ENCODE results near the gene GABRP. TPM values are rescaled to one million over a fixed set of nuclear protein-coding genes. Genes with fewer than 3 reads are reported as not detected.

The GABRP gene
- total and polyA plus RNA-seq, 2 experiments from 2014 or later: 3.6 to 6.3 TPM

DNA sequence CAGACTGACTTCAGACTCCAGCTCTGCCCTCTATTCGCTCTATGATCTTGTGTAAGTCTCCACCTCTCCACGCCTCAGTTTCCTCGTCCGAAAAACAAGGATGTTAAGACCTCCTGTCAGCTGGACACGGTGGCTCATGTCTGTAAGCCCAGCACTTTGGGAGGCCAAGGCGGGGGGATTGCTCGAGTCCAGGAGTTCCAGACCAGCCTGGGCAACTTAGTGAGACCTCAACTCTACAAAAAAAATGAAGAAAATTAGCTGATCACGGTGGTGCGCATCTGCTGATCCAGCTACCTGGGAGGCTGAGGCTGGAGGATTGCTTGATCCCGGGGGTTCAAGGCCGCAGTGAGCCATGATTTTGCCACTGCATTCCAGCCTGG is 36.6 kb upstream of the GABRP start:
- H3K9me2 ChIP-seq (ENCODE audit: insufficient read depth): peaks cover 12% of the 10 kb centered on the region; the same call in 1 of the 2 replicates
- Mint-ChIP-seq H3K9me3 (peaks cover 6% of the 10 kb centered on the region; the same call in 2 of the 3 replicates), H3K27ac (peak overlapping the region; percentile 44; the same call in 1 of the 2 replicates), H3K27me3 (ENCODE audit: insufficient read depth, low read depth, poor library complexity) (peaks cover 17% of the 10 kb centered on the region), H3K4me3 (no peak overlapping the region), H3K36me3 (ENCODE audit: low read depth) (peaks cover 6% of the 10 kb centered on the region), H3K4me1 (peaks cover 49% of the 10 kb centered on the region)
- H3K36me3 ChIP-seq (ENCODE audit: insufficient read depth): no peaks in the 10 kb centered on the region
- no peak for DNase-seq (ENCODE audit: low spot score)
- H3K4me3 ChIP-seq: no peak overlapping the region
- peaks cover 24% of the 10 kb centered on the region for H3F3A ChIP-seq (replicated peaks; ENCODE audit: low read depth)
- peak overlapping the region; percentile 97; the same call in 1 of the 2 replicates for H3K27ac ChIP-seq (ENCODE audit: low read depth)
- H3K27me3 ChIP-seq (ENCODE audit: insufficient read depth): no peaks in the 10 kb centered on the region
- no peak overlapping the region for H3K4me2 ChIP-seq
- H4K20me1 ChIP-seq (replicated peaks; ENCODE audit: insufficient read depth): no peaks in the 10 kb centered on the region
- TF ChIP-seq NANOG (IDR thresholded peaks at IDR 0.05; ENCODE audit: borderline replicate concordance) (no peak), ETS1 (IDR thresholded peaks at IDR 0.05) (no peak), ZNF462 (CRISPR knock-in tag; IDR thresholded peaks at IDR 0.05) (no peak), CTCF (conservative IDR thresholded peaks at IDR 0.05; ENCODE audit: low read depth in 2 of 2) (no peak), EZH2phosphoT487 (IDR thresholded peaks at IDR 0.05; ENCODE audit: unreplicated experiment) (no peak), EZH2 (IDR thresholded peaks at IDR 0.05; ENCODE audit: low read depth, unreplicated experiment) (no peak), JUNB (IDR thresholded peaks at IDR 0.05; ENCODE audit: unreplicated experiment) (no peak), CREB1 (CRISPR knock-in tag; IDR thresholded peaks at IDR 0.05; ENCODE audit: low read depth) (no peak), ZNF114 (CRISPR knock-in tag; IDR thresholded peaks at IDR 0.05) (no peak), ZNF331 (CRISPR knock-in tag; IDR thresholded peaks at IDR 0.05; ENCODE audit: low read depth) (no peak), POLR2AphosphoS5 (IDR thresholded peaks at IDR 0.05; ENCODE audit: low read depth) (no peak), STAT1 (IDR thresholded peaks at IDR 0.05; ENCODE audit: unreplicated experiment) (no peak)
- TF ChIP-seq, protein P1, sequence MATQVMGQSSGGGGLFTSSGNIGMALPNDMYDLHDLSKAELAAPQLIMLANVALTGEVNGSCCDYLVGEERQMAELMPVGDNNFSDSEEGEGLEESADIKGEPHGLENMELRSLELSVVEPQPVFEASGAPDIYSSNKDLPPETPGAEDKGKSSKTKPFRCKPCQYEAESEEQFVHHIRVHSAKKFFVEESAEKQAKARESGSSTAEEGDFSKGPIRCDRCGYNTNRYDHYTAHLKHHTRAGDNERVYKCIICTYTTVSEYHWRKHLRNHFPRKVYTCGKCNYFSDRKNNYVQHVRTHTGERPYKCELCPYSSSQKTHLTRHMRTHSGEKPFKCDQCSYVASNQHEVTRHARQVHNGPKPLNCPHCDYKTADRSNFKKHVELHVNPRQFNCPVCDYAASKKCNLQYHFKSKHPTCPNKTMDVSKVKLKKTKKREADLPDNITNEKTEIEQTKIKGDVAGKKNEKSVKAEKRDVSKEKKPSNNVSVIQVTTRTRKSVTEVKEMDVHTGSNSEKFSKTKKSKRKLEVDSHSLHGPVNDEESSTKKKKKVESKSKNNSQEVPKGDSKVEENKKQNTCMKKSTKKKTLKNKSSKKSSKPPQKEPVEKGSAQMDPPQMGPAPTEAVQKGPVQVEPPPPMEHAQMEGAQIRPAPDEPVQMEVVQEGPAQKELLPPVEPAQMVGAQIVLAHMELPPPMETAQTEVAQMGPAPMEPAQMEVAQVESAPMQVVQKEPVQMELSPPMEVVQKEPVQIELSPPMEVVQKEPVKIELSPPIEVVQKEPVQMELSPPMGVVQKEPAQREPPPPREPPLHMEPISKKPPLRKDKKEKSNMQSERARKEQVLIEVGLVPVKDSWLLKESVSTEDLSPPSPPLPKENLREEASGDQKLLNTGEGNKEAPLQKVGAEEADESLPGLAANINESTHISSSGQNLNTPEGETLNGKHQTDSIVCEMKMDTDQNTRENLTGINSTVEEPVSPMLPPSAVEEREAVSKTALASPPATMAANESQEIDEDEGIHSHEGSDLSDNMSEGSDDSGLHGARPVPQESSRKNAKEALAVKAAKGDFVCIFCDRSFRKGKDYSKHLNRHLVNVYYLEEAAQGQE (IDR thresholded peaks at IDR 0.05; ENCODE audit: unreplicated experiment): no peak
- H3K79me2 ChIP-seq (replicated peaks; ENCODE audit: insufficient read depth): no peaks in the 10 kb centered on the region
- H3K4me1 ChIP-seq (ENCODE audit: insufficient read depth): peaks cover 29% of the 10 kb centered on the region
- H2AFZ ChIP-seq: no peak overlapping the region
- no peak for ATAC-seq

Data from GM23338 (cell line).